Fibroblast of skin of left biceps (primary cell): Measurements from ENCODE around the gene RCCD1.
"Not testable (repeated sequence)": the region's sequence is repeated elsewhere in the genome, so short reads cannot be mapped to it uniquely, and the experiment has no call there.

ENCODE experiments used
- DNase-seq, 2 experiments: peaks; one replicate each; pipeline ENCODE4 v3.0.0-alpha.2; 2013; ENCODE audit warnings: low read depth in 2 of 2

Gene RCCD1, protein sequence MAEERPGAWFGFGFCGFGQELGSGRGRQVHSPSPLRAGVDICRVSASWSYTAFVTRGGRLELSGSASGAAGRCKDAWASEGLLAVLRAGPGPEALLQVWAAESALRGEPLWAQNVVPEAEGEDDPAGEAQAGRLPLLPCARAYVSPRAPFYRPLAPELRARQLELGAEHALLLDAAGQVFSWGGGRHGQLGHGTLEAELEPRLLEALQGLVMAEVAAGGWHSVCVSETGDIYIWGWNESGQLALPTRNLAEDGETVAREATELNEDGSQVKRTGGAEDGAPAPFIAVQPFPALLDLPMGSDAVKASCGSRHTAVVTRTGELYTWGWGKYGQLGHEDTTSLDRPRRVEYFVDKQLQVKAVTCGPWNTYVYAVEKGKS

GRCh38 chr15:90954712-90955623 is at the start of gene RCCD1:
TSS of gene RCCD1 (plus strand) at chr15:90954884. CDS start at chr15:90956735, 1,851 bp downstream.
- peak; percentile 80 to 81 for DNase-seq

- DNase-seq = no peak
Measured at GRCh38 chr15:90905306-90906180, 49.1 kb upstream of the RCCD1 start.

DNA sequence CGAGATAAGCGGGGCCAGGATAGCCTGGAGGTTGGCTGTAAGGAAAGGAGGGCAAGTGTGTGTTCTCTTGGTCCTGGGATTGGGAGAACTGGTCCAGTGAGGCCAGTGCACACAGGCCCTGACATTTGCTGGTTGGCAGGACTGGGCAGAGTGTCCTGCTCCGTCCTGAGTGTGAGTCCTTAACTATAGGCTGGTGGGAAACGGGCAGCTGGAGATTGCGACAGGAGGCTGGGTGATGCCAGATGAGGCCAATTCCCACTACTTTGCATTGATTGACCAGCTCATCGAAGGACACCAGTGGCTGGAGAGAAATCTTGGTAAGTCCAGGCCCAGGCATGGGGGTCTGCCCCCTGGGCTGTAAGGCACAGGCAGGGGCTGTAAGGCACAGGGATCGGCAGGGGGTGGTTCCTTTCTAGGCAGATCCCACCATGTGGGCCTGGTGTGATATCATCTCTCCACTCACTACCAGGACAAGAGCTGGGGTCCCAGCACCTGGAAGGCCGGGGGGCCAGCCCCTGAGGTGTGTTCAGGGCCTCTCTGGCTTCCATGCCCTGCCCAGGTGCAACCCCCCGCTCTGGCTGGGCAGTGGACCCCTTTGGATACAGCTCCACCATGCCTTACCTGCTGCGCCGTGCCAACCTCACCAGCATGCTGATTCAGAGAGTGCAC is 48.4 kb upstream of the RCCD1 start:
- DNase-seq = no peak

GRCh38 chr15:90907051-90907660 is 47.5 kb upstream of the RCCD1 start:
- no peak for DNase-seq

GRCh38 chr15:90907838-90908507 is 46.7 kb upstream of the RCCD1 start:
- DNase-seq = no peak

DNA sequence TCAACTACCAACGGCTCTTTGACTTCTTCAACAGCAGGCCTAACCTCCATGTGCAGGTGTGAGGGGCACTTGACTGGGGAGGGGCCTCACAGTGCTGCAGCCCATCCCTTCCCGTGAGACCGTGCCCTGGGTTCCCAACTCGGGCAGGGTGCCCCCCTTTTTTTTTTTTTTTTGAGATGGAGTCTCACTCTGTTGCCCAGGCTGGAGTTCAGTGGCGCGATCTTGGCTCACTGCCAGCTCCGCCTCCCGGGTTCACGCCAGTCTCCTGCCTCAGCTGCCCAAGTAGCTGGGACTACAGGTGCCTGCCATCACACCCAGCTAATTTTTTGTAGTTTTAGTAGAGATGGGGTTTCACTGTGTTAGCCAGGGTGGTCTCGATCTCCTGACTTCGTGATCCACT is 45.2 kb upstream of the RCCD1 start:
- not testable (repeated sequence) for DNase-seq

DNA sequence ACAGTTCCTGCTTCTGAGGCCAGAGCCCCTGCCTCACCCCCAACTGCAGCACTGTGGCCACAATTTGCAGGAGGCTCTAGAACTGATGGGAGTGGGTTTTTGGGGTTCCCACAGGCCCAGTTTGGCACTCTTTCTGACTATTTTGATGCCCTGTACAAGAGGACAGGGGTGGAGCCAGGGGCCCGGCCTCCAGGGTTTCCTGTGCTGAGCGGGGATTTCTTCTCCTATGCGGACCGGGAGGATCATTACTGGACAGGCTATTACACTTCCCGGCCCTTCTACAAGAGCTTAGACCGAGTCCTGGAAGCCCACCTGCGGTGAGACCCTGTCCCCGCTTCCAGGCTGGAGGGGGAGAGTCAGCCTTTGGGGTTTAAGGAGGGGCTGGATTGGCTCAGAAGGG is 44.7 kb upstream of the RCCD1 start:
- no peak for DNase-seq

GRCh38 chr15:90910441-90911301 is 44.0 kb upstream of the RCCD1 start:
- no peak for DNase-seq

DNA sequence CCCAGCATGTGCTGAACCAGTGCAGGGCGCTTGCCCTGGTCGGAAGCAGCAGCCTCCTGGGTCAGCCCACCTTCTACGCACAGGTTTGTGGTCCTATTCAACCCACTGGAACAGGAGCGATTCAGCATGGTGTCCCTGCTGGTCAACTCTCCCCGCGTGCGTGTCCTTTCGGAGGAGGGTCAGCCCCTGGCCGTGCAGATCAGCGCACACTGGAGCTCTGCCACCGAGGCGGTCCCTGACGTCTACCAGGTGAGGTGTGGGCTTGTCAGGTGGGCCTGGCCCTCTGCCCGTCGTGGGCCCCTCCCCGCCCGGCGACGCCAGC is 43.4 kb upstream of the RCCD1 start:
- DNase-seq = no peak

DNA sequence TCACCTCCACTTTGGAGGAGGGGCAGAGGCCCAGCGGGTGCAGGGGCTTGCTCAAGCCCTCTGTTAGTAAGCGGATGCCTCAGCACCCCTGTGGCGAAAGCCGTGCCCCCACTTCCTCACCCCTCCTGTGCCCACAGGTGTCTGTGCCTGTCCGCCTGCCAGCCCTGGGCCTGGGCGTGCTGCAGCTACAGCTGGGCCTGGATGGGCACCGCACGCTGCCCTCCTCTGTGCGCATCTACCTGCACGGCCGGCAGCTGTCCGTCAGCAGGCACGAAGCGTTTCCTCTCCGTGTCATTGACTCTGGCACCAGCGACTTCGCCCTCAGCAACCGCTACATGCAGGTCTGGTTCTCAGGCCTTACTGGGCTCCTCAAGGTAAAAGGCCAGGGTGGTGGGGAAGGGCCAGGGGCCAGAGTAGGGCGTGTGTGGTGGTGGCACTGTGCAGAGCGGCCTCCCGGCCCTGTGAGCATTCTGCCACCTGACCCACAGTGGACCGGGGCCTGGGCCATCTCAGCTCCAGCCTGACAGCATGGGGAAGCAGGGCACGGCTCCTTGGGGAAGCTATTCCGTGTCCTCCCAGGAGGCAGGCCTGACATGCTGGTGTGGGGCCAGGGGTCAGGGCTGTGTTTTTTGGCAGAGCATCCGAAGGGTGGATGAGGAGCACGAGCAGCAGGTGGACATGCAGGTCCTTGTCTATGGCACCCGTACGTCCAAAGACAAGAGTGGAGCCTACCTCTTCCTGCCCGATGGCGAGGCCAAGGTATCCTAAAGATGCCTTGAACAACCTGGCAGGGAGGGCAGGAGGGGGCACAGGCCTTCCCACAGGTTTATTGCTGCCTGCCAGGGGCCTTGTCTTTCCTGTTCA is 42.5 kb upstream of the RCCD1 start:
- DNase-seq = no peak

GRCh38 chr15:90912770-90913075 is 42.0 kb upstream of the RCCD1 start:
- no peak for DNase-seq

- no peak for DNase-seq
Measured at GRCh38 chr15:90913398-90913944, 41.2 kb upstream of the RCCD1 start.

DNA sequence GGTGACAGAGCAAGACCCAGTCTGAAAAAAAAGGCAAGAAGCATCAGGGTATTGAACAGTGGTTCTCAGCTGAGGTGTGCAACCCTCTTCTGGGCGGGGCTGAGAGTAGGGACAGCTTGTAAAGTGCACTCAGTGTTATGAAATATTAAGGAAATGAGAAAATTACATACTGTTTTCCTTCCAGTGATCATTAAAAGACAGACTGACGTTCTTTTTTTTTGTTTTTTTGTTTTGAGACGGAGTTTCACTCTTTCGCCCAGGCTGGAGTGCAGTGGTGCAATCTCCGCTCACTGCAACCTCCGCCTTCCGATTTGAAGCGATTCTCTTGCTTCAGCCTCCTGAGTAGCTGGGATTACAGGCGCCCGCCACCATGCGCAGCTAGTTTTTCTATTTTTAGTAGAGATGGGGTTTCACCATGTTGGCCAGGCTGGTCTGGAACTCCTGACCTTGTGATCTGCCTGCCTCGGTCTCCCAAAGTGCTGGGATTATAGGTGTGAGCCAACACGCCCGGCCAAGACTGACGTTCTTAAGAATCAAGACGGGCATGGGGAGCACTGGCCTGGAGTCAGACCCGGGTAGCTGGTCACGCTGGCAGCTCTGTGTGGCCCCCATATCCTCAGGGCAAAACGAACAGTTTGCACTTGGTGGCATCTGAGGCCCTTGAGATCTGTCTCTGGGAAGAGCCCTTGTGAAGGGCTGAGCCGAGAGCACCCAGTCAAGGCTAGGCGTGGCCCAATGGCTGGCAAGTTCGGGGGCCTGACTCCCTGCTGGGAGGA is 40.2 kb upstream of the RCCD1 start:
- DNase-seq = no peak

DNA sequence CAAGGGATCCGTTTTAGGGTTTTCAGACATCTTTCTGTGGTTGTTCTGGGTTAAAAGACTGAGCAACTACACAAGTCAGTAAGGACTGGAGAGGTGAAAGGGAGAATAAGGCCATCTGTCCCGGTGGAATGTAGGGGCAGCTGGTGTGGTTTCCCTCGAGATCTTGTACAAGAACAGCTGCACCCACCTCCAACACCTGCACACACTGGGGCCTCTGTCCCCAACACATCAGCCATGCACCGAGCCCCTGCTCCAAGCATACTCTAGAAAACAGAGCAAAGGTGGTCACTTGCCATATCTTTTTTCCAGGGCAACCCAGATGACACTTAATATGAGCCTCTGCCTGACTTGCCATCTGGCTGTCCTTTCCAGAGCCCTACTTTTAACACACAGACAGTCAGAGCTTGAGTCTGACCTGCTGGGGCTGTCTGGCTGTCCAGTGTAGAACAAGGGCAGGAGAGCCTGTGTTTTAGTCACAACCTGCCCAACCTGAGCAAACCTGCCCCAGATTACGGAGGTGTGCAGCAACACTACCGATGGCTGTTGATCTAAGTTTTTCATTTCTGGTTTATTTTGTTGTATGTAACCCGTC is 39.4 kb upstream of the RCCD1 start:
- no peak for DNase-seq

DNA sequence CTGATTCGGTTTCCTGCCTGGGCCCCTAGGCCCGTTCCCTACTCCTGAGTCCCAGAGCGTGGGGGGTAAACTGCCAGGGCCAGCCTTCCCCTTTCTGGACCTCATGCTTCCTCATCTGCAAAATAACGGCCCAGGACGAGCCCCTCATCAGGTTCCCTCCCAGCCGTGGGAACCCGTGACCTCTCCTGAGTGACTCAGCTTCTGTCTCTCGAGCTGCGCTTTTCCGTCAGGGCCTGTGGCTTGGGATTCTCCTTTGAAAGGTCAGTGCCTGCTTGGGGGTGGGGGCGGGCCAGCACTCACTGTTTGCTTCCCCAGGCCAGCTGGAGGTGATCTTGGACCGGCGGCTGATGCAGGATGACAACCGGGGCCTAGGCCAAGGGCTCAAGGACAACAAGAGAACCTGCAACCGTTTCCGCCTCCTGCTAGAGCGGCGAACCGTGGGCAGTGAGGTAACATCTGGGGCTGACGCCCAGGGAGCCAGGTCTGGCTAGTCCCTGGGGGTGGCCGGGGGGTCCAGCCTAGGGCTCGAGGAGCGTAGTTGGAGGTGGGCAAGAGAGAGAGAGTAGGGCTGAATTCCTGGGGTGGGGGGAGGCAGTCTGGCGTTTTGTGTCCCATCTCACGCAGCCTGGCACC is 38.8 kb upstream of the RCCD1 start:
- DNase-seq = no peak

GRCh38 chr15:90916461-90916860 is 38.2 kb upstream of the RCCD1 start:
- no peak for DNase-seq

DNA sequence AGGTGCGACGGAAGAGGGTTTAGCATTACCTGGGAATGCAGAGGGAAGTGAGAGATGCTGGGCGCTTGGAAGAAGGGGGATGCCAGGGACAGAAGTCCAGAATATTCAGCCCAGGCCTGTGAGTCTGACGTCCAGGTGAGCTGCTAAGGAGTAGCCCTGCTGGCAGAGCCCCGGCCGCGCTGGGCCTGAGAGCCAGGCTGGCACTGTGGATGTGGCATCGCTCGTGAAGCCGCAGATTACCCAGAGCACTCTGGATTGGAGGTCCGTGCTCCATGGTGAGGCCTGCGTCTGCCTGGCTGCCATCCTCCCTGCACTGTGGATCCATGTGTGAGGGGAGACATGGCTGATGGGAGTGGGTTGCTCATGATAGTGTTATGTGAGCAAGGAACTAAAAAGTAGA is 37.1 kb upstream of the RCCD1 start:
- no peak for DNase-seq
